NB4 (cell line): ENCODE results near the gene KRT72.

Source experiments
- MYC ChIP-seq: IDR thresholded peaks from 2 replicates; pipeline ENCODE4 v1.6.1; 2011; ENCODE audit warnings: low read depth, low read length
- POLR2A ChIP-seq: IDR thresholded peaks from 2 replicates; pipeline ENCODE4 v1.6.1; 2011; ENCODE audit warnings: mild to moderate bottlenecking; ENCODE audit not compliant: insufficient read length; ENCODE audit errors: extremely low read depth
- TF ChIP-seq, protein P1 (sequence below): IDR thresholded peaks from one replicate; pipeline ENCODE4 v1.5.1; 2012; ENCODE audit warnings: low read depth, low read length
- TF ChIP-seq, protein P2 (sequence below): IDR thresholded peaks from 2 replicates; pipeline ENCODE4 v1.6.1; 2011; ENCODE audit warnings: low read depth, low read length

DNA sequence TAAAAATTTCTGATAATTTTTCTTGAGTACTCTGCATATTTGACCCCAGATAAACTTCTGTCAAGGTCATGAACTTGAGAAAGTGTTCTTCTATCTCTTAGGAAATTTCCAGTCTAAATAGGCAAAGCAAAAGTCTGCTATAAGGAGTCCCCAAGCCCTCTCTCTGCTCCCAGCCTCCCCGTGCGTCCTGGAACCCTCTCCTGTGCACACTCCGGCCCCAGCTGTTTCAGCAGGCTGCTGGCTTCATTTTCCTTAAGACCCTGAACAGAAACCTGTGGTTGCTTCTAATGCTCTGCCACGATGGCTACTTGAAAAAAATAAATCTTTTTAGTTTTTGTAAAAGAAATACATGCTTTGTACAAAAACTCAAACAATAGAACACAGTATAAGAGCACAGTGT is 36.0 kb upstream of the KRT72 start:
- TF ChIP-seq, protein P1, sequence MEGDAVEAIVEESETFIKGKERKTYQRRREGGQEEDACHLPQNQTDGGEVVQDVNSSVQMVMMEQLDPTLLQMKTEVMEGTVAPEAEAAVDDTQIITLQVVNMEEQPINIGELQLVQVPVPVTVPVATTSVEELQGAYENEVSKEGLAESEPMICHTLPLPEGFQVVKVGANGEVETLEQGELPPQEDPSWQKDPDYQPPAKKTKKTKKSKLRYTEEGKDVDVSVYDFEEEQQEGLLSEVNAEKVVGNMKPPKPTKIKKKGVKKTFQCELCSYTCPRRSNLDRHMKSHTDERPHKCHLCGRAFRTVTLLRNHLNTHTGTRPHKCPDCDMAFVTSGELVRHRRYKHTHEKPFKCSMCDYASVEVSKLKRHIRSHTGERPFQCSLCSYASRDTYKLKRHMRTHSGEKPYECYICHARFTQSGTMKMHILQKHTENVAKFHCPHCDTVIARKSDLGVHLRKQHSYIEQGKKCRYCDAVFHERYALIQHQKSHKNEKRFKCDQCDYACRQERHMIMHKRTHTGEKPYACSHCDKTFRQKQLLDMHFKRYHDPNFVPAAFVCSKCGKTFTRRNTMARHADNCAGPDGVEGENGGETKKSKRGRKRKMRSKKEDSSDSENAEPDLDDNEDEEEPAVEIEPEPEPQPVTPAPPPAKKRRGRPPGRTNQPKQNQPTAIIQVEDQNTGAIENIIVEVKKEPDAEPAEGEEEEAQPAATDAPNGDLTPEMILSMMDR, result no peak
- TF ChIP-seq POLR2A (no peak), MYC (no peak)
- TF ChIP-seq, protein P2, sequence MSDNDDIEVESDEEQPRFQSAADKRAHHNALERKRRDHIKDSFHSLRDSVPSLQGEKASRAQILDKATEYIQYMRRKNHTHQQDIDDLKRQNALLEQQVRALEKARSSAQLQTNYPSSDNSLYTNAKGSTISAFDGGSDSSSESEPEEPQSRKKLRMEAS, result no peak
